HepG2 (cell line): Measurements from ENCODE around the gene TTC22. TPM values are rescaled to one million over a fixed set of nuclear protein-coding genes. Genes with fewer than 3 reads are reported as not detected.
A peak's percentile ranks its signal among the peaks of the same experiment; 100 is the strongest.

ENCODE experiments used
- CAMTA2 ChIP-seq: sonication (generic); formaldehyde crosslinking; IDR thresholded peaks from 2 replicates; pipeline ENCODE4 v1.4.0; 2020; ENCODE audit warnings: mild to moderate bottlenecking, missing genetic modification reagents, borderline replicate concordance
- CC2D1A ChIP-seq: sonication (generic); formaldehyde crosslinking; IDR thresholded peaks from 2 replicates; pipeline ENCODE4 v1.8.1; 2023; ENCODE audit warnings: mild to moderate bottlenecking, missing genetic modification reagents
- CREB1 ChIP-seq, 2 experiments: fragments of 450-650 bp in 1 of 2; IDR thresholded peaks; 2 replicates each; pipeline ENCODE4 v1.6.1; 2016 to 2017; ENCODE audit warnings: control low read depth in 1 of 2, mild to moderate bottlenecking in 1 of 2, missing compliant biosample characterization in 1 of 2, missing genetic modification characterization in 1 of 2
- DRAP1 ChIP-seq: IDR thresholded peaks from 2 replicates; pipeline ENCODE4 v1.6.1; 2016; ENCODE audit warnings: missing genetic modification reagents, missing compliant biosample characterization
- MYC ChIP-seq: sonication (generic); formaldehyde crosslinking; IDR thresholded peaks from 2 replicates; pipeline ENCODE4 v1.9.0; 2021; ENCODE audit warnings: missing genetic modification reagents, borderline replicate concordance
- MYNN ChIP-seq: sonication (generic); formaldehyde crosslinking; IDR thresholded peaks from 2 replicates; pipeline ENCODE4 v1.4.0; 2020; ENCODE audit warnings: mild to moderate bottlenecking, low read depth, missing genetic modification reagents
- PAF1 ChIP-seq: IDR thresholded peaks from 2 replicates; pipeline ENCODE4 v1.6.1; 2016; ENCODE audit warnings: missing genetic modification reagents, missing compliant biosample characterization
- WIZ ChIP-seq: sonication (generic); formaldehyde crosslinking; IDR thresholded peaks from 2 replicates; pipeline ENCODE4 v1.5.1; 2020; ENCODE audit warnings: mild to moderate bottlenecking, missing genetic modification reagents
- ZNF713 ChIP-seq: sonication (generic); formaldehyde crosslinking; IDR thresholded peaks from 2 replicates; pipeline ENCODE4 v1.4.0; 2020; ENCODE audit warnings: mild to moderate bottlenecking, missing genetic modification reagents
- ZNF768 ChIP-seq: sonication (generic); formaldehyde crosslinking; IDR thresholded peaks from 2 replicates; pipeline ENCODE4 v1.4.0; 2020; ENCODE audit warnings: missing genetic modification reagents
- ZZZ3 ChIP-seq: sonication (generic); formaldehyde crosslinking; IDR thresholded peaks from 2 replicates; pipeline ENCODE4 v1.4.0; 2020; ENCODE audit warnings: missing genetic modification reagents, mild to moderate bottlenecking, borderline replicate concordance
- polyA plus RNA-seq, 8 experiments: library from polyadenylated mRNA; depleted of rRNA in 3 of 8; stranded (reverse) in 7 of 8; unstranded in 1 of 8; fragments of >200 nt; fragmentation: Illumina TruSeq in 4 of 8; extraction: Trizol in 4 of 8; gene quantifications; 2 replicates each; pipeline versions ENCODE4 v1.2.1 to v1.2.3, GENCODE V29; 2011 to 2016; ENCODE audit warnings: low read depth in 4 of 8, missing spikeins in 1 of 8, mixed read lengths in 1 of 8; ENCODE audit not compliant: insufficient read depth in 1 of 8
- total RNA-seq, 5 experiments: library from RNA; depleted of rRNA; stranded (reverse); fragments of >200 nt; fragmentation: Illumina TruSeq; extraction: Trizol; gene quantifications; 2 replicates each; pipeline ENCODE4 v1.2.3, GENCODE V29; 2016; ENCODE audit warnings: low read depth in 1 of 5
- TF ChIP-seq, protein P1 (sequence below), 2 experiments: fragments of 450-650 bp in 1 of 2; sonication (generic) in 1 of 2; formaldehyde crosslinking in 1 of 2; IDR thresholded peaks; 2 replicates each; pipeline versions ENCODE4 v1.6.1 to v1.8.0; 2016 to 2022; ENCODE audit warnings: antibody characterized with exemption in 1 of 2, mild to moderate bottlenecking in 1 of 2, missing genetic modification reagents in 1 of 2
- TF ChIP-seq, protein P2 (sequence below): sonication (generic); formaldehyde crosslinking; IDR thresholded peaks from 2 replicates; pipeline ENCODE4 v1.4.0; 2020; ENCODE audit warnings: missing genetic modification reagents, mild to moderate bottlenecking, borderline replicate concordance

Gene TTC22
- total and polyA plus RNA-seq, 2 of the 13 experiments (the other 11 are each of a cell fraction or from before 2014, with no cell fraction given): not detected

- TF ChIP-seq, protein P1, sequence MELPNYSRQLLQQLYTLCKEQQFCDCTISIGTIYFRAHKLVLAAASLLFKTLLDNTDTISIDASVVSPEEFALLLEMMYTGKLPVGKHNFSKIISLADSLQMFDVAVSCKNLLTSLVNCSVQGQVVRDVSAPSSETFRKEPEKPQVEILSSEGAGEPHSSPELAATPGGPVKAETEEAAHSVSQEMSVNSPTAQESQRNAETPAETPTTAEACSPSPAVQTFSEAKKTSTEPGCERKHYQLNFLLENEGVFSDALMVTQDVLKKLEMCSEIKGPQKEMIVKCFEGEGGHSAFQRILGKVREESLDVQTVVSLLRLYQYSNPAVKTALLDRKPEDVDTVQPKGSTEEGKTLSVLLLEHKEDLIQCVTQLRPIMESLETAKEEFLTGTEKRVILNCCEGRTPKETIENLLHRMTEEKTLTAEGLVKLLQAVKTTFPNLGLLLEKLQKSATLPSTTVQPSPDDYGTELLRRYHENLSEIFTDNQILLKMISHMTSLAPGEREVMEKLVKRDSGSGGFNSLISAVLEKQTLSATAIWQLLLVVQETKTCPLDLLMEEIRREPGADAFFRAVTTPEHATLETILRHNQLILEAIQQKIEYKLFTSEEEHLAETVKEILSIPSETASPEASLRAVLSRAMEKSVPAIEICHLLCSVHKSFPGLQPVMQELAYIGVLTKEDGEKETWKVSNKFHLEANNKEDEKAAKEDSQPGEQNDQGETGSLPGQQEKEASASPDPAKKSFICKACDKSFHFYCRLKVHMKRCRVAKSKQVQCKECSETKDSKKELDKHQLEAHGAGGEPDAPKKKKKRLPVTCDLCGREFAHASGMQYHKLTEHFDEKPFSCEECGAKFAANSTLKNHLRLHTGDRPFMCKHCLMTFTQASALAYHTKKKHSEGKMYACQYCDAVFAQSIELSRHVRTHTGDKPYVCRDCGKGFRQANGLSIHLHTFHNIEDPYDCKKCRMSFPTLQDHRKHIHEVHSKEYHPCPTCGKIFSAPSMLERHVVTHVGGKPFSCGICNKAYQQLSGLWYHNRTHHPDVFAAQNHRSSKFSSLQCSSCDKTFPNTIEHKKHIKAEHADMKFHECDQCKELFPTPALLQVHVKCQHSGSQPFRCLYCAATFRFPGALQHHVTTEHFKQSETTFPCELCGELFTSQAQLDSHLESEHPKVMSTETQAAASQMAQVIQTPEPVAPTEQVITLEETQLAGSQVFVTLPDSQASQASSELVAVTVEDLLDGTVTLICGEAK (IDR thresholded peaks at IDR 0.05): no peak
- TF ChIP-seq, protein P1 (CRISPR knock-in tag; IDR thresholded peaks at IDR 0.05): no peak
- TF ChIP-seq ZNF713 (CRISPR knock-in tag) (no peak), ZNF768 (no peak), DRAP1 (CRISPR knock-in tag) (no peak), WIZ (CRISPR knock-in tag) (no peak), PAF1 (CRISPR knock-in tag) (no peak), MYNN (0 out of 2 replicates have a peak, but pooled peaks have one; percentile 44), ZZZ3 (no peak), CREB1 (IDR thresholded peaks at IDR 0.05) (no peak), CREB1 (CRISPR knock-in tag; IDR thresholded peaks at IDR 0.05) (no peak), CAMTA2 (CRISPR knock-in tag) (no peak), MYC (CRISPR knock-in tag) (no peak), CC2D1A (no peak)
- TF ChIP-seq, protein P2, sequence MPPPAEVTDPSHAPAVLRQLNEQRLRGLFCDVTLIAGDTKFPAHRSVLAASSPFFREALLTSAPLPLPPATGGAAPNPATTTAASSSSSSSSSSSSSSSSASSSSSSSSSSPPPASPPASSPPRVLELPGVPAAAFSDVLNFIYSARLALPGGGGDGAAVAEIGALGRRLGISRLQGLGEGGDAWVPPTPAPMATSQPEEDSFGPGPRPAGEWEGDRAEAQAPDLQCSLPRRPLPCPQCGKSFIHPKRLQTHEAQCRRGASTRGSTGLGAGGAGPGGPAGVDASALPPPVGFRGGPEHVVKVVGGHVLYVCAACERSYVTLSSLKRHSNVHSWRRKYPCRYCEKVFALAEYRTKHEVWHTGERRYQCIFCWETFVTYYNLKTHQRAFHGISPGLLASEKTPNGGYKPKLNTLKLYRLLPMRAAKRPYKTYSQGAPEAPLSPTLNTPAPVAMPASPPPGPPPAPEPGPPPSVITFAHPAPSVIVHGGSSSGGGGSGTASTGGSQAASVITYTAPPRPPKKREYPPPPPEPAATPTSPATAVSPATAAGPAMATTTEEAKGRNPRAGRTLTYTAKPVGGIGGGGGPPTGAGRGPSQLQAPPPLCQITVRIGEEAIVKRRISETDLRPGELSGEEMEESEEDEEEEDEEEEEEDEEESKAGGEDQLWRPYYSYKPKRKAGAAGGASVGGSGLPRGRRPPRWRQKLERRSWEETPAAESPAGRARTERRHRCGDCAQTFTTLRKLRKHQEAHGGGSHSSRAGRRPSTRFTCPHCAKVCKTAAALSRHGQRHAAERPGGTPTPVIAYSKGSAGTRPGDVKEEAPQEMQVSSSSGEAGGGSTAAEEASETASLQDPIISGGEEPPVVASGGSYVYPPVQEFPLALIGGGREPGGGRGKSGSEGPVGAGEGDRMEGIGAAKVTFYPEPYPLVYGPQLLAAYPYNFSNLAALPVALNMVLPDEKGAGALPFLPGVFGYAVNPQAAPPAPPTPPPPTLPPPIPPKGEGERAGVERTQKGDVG (CRISPR knock-in tag): 0 out of 2 replicates have a peak, but pooled peaks have one; percentile 43
Observed at GRCh38 chr1:54810153-54810942, 9.2 kb upstream of the TTC22 start (continued).
